Effector memory CD8-positive, alpha-beta T cell (primary cell): ENCODE data around the gene LRRC8C.
A peak's percentile ranks its signal among the peaks of the same experiment; 100 is the strongest.

Source experiments
- ATAC-seq: fragments of 150-1000 bp; cut with Tn5 transposase; replicated peaks from 2 replicates; pipeline ENCODE4 v1.10.0; 2021; ENCODE audit warnings: mild to moderate bottlenecking, moderate library complexity
- DNase-seq, 3 experiments: peaks; one replicate each; pipeline ENCODE4 v3.0.0; 2021
- H3K27ac Mint-ChIP-seq, 2 donors: one replicate each; pipeline ENCODE4 v1.8.0; 2022; ENCODE audit warnings: mild to moderate bottlenecking in 2 of 2, mixed read lengths in 2 of 2, moderate library complexity in 2 of 2
- H3K27me3 Mint-ChIP-seq, 2 donors: one replicate each; pipeline ENCODE4 v1.8.0; 2022; ENCODE audit warnings: mixed read lengths in 2 of 2
- H3K36me3 Mint-ChIP-seq: one replicate; pipeline ENCODE4 v1.8.0; 2022; ENCODE audit warnings: mild to moderate bottlenecking, moderate library complexity, mixed read lengths; ENCODE audit not compliant: insufficient read depth
- H3K4me1 Mint-ChIP-seq, 2 donors: one replicate each; pipeline ENCODE4 v1.8.0; 2022; ENCODE audit warnings: low read depth in 2 of 2, mixed read lengths in 2 of 2
- H3K4me3 Mint-ChIP-seq, 2 donors: one replicate each; pipeline ENCODE4 v1.8.0; 2022; ENCODE audit warnings: mild to moderate bottlenecking in 2 of 2, mixed read lengths in 2 of 2, moderate library complexity in 2 of 2
- H3K9me3 Mint-ChIP-seq, 2 donors: one replicate each; pipeline ENCODE4 v1.8.0; 2022; ENCODE audit warnings: mixed read lengths in 2 of 2

LRRC8C gene

GRCh38 chr1:89673251-89673650, 40.3 kb downstream of the LRRC8C start:
- Mint-ChIP-seq H3K27ac (peak overlapping the region in 1 of 2 donors; percentile 54), H3K9me3 (no peaks in the 10 kb centered on the region), H3K36me3 (peaks cover 17% of the 10 kb centered on the region), H3K4me3 (peak overlapping the region in 1 of 2 donors; percentile 52), H3K27me3 (no peaks in the 10 kb centered on the region), H3K4me1 (peaks cover 41 to 67% of the 10 kb centered on the region in 2 donors)
- DNase-seq (no peak), ATAC-seq (no peak)

- Mint-ChIP-seq H3K27me3 (no peaks in the 10 kb centered on the region), H3K4me1 (peaks cover 44 to 65% of the 10 kb centered on the region in 2 donors), H3K27ac (peak overlapping the region; percentile 72 to 83), H3K4me3 (peak overlapping the region in 1 of 2 donors; percentile 9), H3K9me3 (no peaks in the 10 kb centered on the region), H3K36me3 (peaks cover 8% of the 10 kb centered on the region)
- ATAC-seq (no peak), DNase-seq (no peak)
Measured at GRCh38 chr1:89675677-89676076, 42.8 kb downstream of the LRRC8C start.

GRCh38 chr1:89681045-89681729, 48.3 kb downstream of the LRRC8C start:
- ATAC-seq, result no peak
- Mint-ChIP-seq H3K4me1 (peaks cover 34 to 43% of the 10 kb centered on the region in 2 donors), H3K27me3 (no peaks in the 10 kb centered on the region), H3K9me3 (no peaks in the 10 kb centered on the region), H3K4me3 (no peak overlapping the region), H3K36me3 (peaks cover 4% of the 10 kb centered on the region), H3K27ac (peak overlapping the region in 1 of 2 donors; percentile 67)
- DNase-seq, result no peak

GRCh38 chr1:89682611-89683010, 49.7 kb downstream of the LRRC8C start:
- Mint-ChIP-seq H3K4me1 (peaks cover 38 to 55% of the 10 kb centered on the region in 2 donors), H3K27ac (peak overlapping the region in 1 of 2 donors; percentile 22), H3K4me3 (no peak overlapping the region), H3K27me3 (no peaks in the 10 kb centered on the region), H3K36me3 (peaks cover 11% of the 10 kb centered on the region), H3K9me3 (no peaks in the 10 kb centered on the region)
- ATAC-seq (no peak), DNase-seq (no peak)

DNA sequence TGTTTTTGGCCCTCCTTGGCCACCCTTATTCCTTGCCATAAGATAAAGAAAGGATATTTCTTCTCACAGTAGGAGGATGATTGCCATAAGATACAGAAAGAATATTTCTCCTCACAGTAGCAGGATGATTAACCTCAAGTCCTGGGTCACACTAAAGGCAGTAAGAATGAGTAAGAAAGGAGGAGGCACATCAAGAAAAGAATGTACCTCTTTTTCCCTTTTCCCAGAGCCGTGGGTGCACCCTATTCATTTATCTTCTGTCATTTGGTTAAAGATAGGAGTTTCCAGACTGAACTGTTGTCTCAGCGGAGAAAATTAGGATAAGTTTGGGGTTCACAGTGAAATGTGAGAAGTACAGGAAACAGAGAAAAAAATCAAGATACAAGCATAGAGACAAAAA, 52.5 kb downstream of the LRRC8C start:
- no peak for DNase-seq
- no peaks in the 10 kb centered on the region for H3K9me3 Mint-ChIP-seq
- H3K27me3 Mint-ChIP-seq, result no peaks in the 10 kb centered on the region
- no peak for ATAC-seq
- peaks cover 34 to 50% of the 10 kb centered on the region in 2 donors for H3K4me1 Mint-ChIP-seq
- H3K27ac Mint-ChIP-seq, result no peak overlapping the region
- H3K36me3 Mint-ChIP-seq, result peaks cover 28% of the 10 kb centered on the region
- H3K4me3 Mint-ChIP-seq, result no peak overlapping the region

GRCh38 chr1:89686520-89686919, 53.6 kb downstream of the LRRC8C start:
- H3K4me3 Mint-ChIP-seq, result no peak overlapping the region
- H3K4me1 Mint-ChIP-seq, result peaks cover 31 to 52% of the 10 kb centered on the region in 2 donors
- DNase-seq, result no peak
- H3K27me3 Mint-ChIP-seq, result no peaks in the 10 kb centered on the region
- peaks cover 35% of the 10 kb centered on the region for H3K36me3 Mint-ChIP-seq
- ATAC-seq, result no peak
- H3K9me3 Mint-ChIP-seq, result no peaks in the 10 kb centered on the region
- peak overlapping the region in 1 of 2 donors; percentile 47 for H3K27ac Mint-ChIP-seq

GRCh38 chr1:89687254-89687653, 54.3 kb downstream of the LRRC8C start:
- H3K4me3 Mint-ChIP-seq, result no peak overlapping the region
- ATAC-seq, result no peak

DNA sequence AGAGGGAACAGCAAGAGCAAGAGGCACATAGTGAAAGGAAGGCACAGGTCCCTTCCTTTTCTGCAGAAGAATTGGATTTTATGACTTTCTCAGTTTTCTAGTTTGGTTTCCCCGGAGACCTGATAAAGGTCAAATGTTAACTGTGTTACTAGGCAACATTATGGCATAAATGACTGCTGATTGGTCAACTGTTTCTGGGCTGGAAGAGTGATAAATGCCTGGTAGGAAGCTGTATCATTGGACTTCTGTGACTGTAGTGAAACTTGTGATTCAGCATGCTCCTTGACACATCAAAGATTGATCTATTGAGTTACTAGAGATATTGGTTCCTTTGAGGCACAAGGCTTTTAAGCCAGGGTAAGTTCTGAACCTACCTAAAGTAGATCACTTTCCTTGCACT, 55.7 kb downstream of the LRRC8C start:
- Mint-ChIP-seq H3K27ac (peak overlapping the region; percentile 21 to 79), H3K4me1 (peaks cover 40 to 62% of the 10 kb centered on the region in 2 donors), H3K36me3 (peaks cover 40% of the 10 kb centered on the region), H3K9me3 (no peaks in the 10 kb centered on the region), H3K27me3 (no peaks in the 10 kb centered on the region), H3K4me3 (no peak overlapping the region)
- ATAC-seq (no peak), DNase-seq (no peak)

More at GRCh38 chr1:89687254-89687653, 54.3 kb downstream of the LRRC8C start:
- Mint-ChIP-seq H3K4me1 (peaks cover 33 to 55% of the 10 kb centered on the region in 2 donors), H3K27me3 (no peaks in the 10 kb centered on the region), H3K9me3 (no peaks in the 10 kb centered on the region), H3K27ac (peak overlapping the region in 1 of 2 donors; percentile 47), H3K36me3 (peaks cover 37% of the 10 kb centered on the region)
- no peak for DNase-seq

GRCh38 chr1:89689234-89689633, 56.3 kb downstream of the LRRC8C start:
- Mint-ChIP-seq H3K9me3 (no peaks in the 10 kb centered on the region), H3K27me3 (no peaks in the 10 kb centered on the region), H3K27ac (peak overlapping the region; percentile 21 to 79), H3K4me1 (peaks cover 40 to 64% of the 10 kb centered on the region in 2 donors), H3K4me3 (no peak overlapping the region), H3K36me3 (peaks cover 40% of the 10 kb centered on the region)
- no peak for ATAC-seq
- no peak for DNase-seq

- peaks cover 31 to 59% of the 10 kb centered on the region in 2 donors for H3K4me1 Mint-ChIP-seq
Measured at GRCh38 chr1:89690595-89690994, 57.7 kb downstream of the LRRC8C start.

DNA sequence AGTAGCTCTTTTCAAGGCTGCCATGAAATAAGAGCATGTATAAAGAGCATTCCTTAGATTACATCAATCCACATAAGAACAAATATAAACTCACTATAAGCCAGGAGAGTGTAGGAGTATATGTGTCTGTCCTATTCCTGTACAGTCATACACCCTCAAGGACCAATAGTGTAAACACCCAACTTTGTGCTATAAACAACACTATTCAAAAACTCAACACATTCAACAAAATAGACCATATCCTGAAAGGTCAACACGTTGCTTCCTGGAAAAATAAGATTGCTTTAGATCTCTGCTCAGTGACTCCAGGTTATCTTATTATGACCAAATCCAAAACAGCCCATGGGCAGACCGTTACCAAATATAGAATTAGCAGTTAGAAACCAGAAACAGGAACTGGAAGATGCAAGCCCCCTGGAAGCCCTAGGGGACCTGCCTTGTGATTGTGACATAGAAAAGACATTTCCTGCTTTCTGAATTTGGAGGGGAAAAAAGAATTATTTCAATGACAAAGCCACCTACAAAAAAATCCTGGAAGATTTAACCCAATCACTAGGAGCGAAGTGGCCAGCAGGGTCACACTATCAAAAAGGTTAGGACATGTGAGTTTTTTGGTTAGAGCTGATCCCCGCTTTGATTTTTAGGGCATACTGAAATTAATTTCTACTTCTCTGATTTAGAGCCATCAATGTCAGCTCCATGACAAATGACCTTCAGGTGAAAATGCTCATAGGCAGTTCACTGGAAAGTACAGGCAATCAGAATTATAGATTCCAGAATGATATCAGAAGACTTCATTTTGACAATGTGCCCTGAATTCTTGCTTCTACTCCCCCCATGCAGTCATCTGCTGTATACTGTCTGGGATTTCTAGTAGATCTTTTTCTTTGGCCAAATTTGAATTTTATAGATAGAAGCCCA, 59.9 kb downstream of the LRRC8C start:
- H3K9me3 Mint-ChIP-seq, result no peaks in the 10 kb centered on the region
- H3K27me3 Mint-ChIP-seq, result no peaks in the 10 kb centered on the region
- no peak for ATAC-seq
- peaks cover 28 to 64% of the 10 kb centered on the region in 2 donors for H3K4me1 Mint-ChIP-seq
- DNase-seq, result no peak
- H3K36me3 Mint-ChIP-seq, result peaks cover 35% of the 10 kb centered on the region
- peak overlapping the region; percentile 36 to 98 for H3K27ac Mint-ChIP-seq
- peak overlapping the region in 1 of 2 donors; percentile 10 for H3K4me3 Mint-ChIP-seq

More at GRCh38 chr1:89690595-89690994, 57.7 kb downstream of the LRRC8C start:
- Mint-ChIP-seq H3K4me3 (no peak overlapping the region), H3K9me3 (no peaks in the 10 kb centered on the region), H3K36me3 (peaks cover 43% of the 10 kb centered on the region), H3K27ac (peak overlapping the region; percentile 85 to 98), H3K27me3 (no peaks in the 10 kb centered on the region)
- DNase-seq (no peak), ATAC-seq (no peak)

DNA sequence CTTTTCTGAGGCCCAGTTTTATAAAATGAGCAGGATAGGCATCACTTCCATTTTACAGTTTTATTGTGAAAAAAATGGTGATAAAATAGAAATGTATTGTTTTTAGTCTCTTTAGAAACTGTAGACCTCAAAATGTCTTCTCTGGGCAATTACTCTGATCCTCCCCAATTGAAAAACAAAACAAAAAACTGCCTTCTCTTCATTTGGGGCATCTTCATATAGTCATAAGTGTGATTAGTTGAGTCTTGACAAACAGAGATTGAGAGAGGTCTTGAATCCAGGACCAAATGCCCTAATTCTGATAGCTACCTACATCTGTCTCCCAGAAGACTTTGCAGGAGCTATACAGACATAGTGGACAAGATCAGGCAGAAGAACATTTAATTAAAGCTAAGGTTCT, 62.9 kb downstream of the LRRC8C start:
- no peak for ATAC-seq
- Mint-ChIP-seq H3K27me3 (no peaks in the 10 kb centered on the region), H3K4me3 (peak overlapping the region in 1 of 2 donors; percentile 64), H3K27ac (peak overlapping the region; percentile 86 to 98), H3K36me3 (peaks cover 20% of the 10 kb centered on the region), H3K9me3 (no peaks in the 10 kb centered on the region), H3K4me1 (peaks cover 41 to 76% of the 10 kb centered on the region in 2 donors)
- DNase-seq, result no peak

DNA sequence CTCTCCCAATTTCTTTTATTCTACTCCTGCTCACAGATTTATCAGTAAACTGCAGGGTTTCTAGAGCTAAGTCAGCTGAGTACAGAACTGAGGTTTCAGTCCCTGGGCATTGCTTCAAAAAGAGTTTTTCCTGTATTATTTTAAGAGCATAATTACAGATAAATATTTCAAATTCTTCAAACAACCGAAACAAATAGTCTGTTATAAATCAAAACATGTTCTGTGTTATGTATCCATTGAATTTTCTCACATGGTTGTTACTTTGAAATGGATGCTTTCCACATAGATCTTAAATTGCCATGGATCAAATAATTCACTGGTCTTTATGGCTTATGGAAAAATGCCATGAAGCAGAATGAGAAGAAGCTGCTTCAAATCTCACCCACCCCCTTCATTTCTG, 64.5 kb downstream of the LRRC8C start:
- DNase-seq (no peak), ATAC-seq (no peak)
- Mint-ChIP-seq H3K4me1 (peaks cover 40 to 76% of the 10 kb centered on the region in 2 donors), H3K9me3 (no peaks in the 10 kb centered on the region), H3K36me3 (peaks cover 27% of the 10 kb centered on the region), H3K27me3 (no peaks in the 10 kb centered on the region), H3K4me3 (peak overlapping the region; percentile 40 to 82), H3K27ac (peak overlapping the region; percentile 82 to 98)
